ENCODE results near the gene CFAP20DC.

DNA sequence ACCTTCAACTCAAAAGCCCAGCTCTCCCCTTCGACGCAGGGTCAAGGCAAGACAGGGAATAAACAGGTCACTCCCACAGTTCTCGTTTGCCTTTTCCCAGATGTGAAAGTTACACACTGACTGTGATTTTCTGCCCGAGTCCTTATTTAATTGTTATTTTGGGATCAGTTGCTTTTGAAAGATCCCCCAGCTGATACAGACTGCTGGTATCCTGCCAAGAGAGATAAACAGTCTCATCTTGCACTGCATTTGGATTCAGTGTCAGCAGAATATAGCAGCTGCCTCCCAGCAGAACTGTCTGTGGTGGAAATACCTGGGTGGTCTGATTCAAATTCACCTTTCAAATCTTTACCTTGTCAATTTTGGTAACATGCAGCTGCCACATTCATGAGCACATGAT lies 327.3 kb downstream of the CFAP20DC start:
- TF ChIP-seq, protein P1, sequence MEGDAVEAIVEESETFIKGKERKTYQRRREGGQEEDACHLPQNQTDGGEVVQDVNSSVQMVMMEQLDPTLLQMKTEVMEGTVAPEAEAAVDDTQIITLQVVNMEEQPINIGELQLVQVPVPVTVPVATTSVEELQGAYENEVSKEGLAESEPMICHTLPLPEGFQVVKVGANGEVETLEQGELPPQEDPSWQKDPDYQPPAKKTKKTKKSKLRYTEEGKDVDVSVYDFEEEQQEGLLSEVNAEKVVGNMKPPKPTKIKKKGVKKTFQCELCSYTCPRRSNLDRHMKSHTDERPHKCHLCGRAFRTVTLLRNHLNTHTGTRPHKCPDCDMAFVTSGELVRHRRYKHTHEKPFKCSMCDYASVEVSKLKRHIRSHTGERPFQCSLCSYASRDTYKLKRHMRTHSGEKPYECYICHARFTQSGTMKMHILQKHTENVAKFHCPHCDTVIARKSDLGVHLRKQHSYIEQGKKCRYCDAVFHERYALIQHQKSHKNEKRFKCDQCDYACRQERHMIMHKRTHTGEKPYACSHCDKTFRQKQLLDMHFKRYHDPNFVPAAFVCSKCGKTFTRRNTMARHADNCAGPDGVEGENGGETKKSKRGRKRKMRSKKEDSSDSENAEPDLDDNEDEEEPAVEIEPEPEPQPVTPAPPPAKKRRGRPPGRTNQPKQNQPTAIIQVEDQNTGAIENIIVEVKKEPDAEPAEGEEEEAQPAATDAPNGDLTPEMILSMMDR (IDR thresholded peaks at IDR 0.05) = no peak
- TF ChIP-seq POLR2A (IDR thresholded peaks at IDR 0.05) = no peak
